Body of pancreas (tissue), 4 donors: ENCODE data around the gene CLIP4. TPM values are rescaled to one million over a fixed set of nuclear protein-coding genes. Genes with fewer than 3 reads are reported as not detected.

Experiments used
- ATAC-seq: fragments of 150-250 bp; one replicate; pipeline ENCODE4 v1.9.1; 2016
- DNase-seq, 4 donors: peaks; one replicate each; pipeline ENCODE4 v3.0.0-alpha.2; 2019
- H3K27ac ChIP-seq, 4 donors: fragments of 200-600 bp; sonication (generic); 1 replicate in 3 of 4; 2 replicates in 1 of 4; pipeline versions ENCODE4 v1.5.1 to v1.6.1; 2016 to 2019; ENCODE audit warnings: mild to moderate bottlenecking in 1 of 4, mixed read lengths in 1 of 4, moderate library complexity in 1 of 4
- H3K27me3 ChIP-seq, 2 donors: fragments of 200-600 bp; sonication (generic); one replicate each; pipeline ENCODE4 v1.6.0; 2016; ENCODE audit warnings: mild to moderate bottlenecking in 1 of 2
- H3K36me3 ChIP-seq, 2 donors: fragments of 200-600 bp; sonication (generic); replicated peaks in 1 of 2; 2 replicates each; pipeline ENCODE4 v1.5.1; 2016; ENCODE audit warnings: low read depth in 2 of 2; ENCODE audit not compliant: insufficient read depth in 1 of 2
- H3K4me1 ChIP-seq: fragments of 200-600 bp; sonication (generic); one replicate; pipeline ENCODE4 v1.6.0; 2016
- H3K4me3 ChIP-seq, 2 donors: fragments of 200-600 bp; sonication (generic); 1 replicate in 1 of 2; 2 replicates in 1 of 2; pipeline ENCODE4 v1.5.1; 2016 to 2019
- H3K9me3 ChIP-seq, 3 donors: fragments of 200-600 bp; sonication (generic); 1 replicate in 2 of 3; 2 replicates in 1 of 3; pipeline ENCODE4 v1.5.1; 2016
- POLR2A ChIP-seq, 3 donors: fragments of 450-650 bp; IDR thresholded peaks; one replicate each; pipeline ENCODE4 v1.6.1; 2016; ENCODE audit warnings: antibody characterized with exemption in 3 of 3, mild to moderate bottlenecking in 2 of 3
- WGBS, 2 donors: methylation state at CpG; one replicate each; pipeline ENCODE4 v1.1.5; 2017; 5-methylcytosine and 5-hydroxymethylcytosine counted together
- intact Hi-C: fragments of 100-400 bp; cut with DNase I; formaldehyde crosslinking; loops from one replicate; pipeline ENCODE4 v1.15.1; 2023
- total RNA-seq, 2 donors: library from RNA; depleted of rRNA; stranded (reverse); fragments of >200 nt; gene quantifications; one replicate each; pipeline ENCODE4 v1.1.0, GENCODE V29; 2016
- TF ChIP-seq, protein P1 (sequence below), 7 experiments: fragments of 450-650 bp in 4 of 7; fragments of 200-600 bp in 3 of 7; sonication (generic) in 3 of 7; IDR thresholded peaks; one replicate each; pipeline ENCODE4 v1.5.1; 2016 to 2019; ENCODE audit warnings: antibody characterized with exemption in 7 of 7

CLIP4 gene
- total RNA-seq, 2 donors from 2014 or later, result 17.5 to 19.7 TPM

GRCh38 chr2:29184531-29184930, 69.3 kb downstream of the CLIP4 start:
- 90 to 94% methylated on average over 6 of the region's 6 CpGs for WGBS, 2 donors
- Histone ChIP-seq H3K4me3 (no peak overlapping the region), H3K9me3 (no peaks in the 10 kb centered on the region), H3K27me3 (no peaks in the 10 kb centered on the region), H3K4me1 (no peaks in the 10 kb centered on the region), H3K27ac (no peak overlapping the region), H3K36me3 (no peaks in the 10 kb centered on the region)
- DNase-seq (no peak), ATAC-seq (no peak)
- TF ChIP-seq, protein P1, sequence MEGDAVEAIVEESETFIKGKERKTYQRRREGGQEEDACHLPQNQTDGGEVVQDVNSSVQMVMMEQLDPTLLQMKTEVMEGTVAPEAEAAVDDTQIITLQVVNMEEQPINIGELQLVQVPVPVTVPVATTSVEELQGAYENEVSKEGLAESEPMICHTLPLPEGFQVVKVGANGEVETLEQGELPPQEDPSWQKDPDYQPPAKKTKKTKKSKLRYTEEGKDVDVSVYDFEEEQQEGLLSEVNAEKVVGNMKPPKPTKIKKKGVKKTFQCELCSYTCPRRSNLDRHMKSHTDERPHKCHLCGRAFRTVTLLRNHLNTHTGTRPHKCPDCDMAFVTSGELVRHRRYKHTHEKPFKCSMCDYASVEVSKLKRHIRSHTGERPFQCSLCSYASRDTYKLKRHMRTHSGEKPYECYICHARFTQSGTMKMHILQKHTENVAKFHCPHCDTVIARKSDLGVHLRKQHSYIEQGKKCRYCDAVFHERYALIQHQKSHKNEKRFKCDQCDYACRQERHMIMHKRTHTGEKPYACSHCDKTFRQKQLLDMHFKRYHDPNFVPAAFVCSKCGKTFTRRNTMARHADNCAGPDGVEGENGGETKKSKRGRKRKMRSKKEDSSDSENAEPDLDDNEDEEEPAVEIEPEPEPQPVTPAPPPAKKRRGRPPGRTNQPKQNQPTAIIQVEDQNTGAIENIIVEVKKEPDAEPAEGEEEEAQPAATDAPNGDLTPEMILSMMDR (IDR thresholded peaks at IDR 0.05), result no peak
- no peak for TF ChIP-seq POLR2A (IDR thresholded peaks at IDR 0.05)
- intact Hi-C loops, result no loop called here

DNA sequence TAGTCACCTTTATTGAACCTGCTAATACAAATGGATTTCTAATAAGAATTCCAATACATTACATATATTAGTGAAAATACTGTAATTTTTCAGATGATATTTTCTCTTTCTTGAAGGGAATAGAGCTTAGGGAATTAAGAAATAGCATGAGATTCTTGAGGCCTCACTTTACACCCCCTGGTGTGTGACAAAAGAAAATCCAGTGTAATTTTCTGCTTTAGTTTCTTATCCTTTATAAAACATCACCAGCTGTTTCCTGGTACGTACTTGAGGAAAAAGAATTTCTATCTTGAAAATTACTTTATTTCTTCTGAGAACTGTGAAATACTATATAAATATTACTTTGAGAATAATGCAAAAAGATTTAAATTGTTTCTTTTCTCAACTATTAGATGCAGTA, 71.6 kb downstream of the CLIP4 start:
- no peak for ATAC-seq
- TF ChIP-seq, protein P1 (IDR thresholded peaks at IDR 0.05), result no peak
- no peak for TF ChIP-seq POLR2A (IDR thresholded peaks at IDR 0.05)
- Histone ChIP-seq H3K4me1 (no peaks in the 10 kb centered on the region), H3K27me3 (no peaks in the 10 kb centered on the region), H3K27ac (no peak overlapping the region), H3K4me3 (no peak overlapping the region), H3K9me3 (no peaks in the 10 kb centered on the region), H3K36me3 (no peaks in the 10 kb centered on the region)
- 86 to 96% methylated on average over 1 of the region's 1 CpG for WGBS, 2 donors
- intact Hi-C loops, result no loop called here
- no peak for DNase-seq

DNA sequence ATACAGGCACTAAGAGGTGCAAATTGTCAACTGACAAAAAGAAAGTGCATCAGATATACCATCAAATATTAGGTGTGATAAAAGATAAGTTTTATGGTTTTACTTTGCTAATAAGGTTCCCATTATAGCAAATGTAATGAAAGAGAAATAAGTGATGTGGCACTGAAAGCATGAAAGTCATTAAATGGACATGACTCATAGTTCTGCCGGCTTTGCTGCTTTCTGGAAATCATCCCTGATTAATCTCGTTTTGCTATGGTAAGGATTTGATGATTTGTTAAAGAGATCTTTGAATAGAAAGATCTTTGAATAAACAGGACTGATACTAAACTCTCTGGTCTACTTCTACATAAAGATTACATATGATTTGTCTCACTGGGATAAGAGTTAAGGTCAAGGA, 72.7 kb downstream of the CLIP4 start:
- Histone ChIP-seq H3K9me3 (no peaks in the 10 kb centered on the region), H3K27ac (no peak overlapping the region), H3K4me3 (no peak overlapping the region), H3K36me3 (no peaks in the 10 kb centered on the region), H3K27me3 (no peaks in the 10 kb centered on the region), H3K4me1 (no peaks in the 10 kb centered on the region)
- TF ChIP-seq POLR2A (IDR thresholded peaks at IDR 0.05), result no peak
- TF ChIP-seq, protein P1 (IDR thresholded peaks at IDR 0.05), result no peak
- no peak for DNase-seq
- WGBS, 2 donors, result 68 to 70% methylated on average over 2 of the region's 2 CpGs
- no peak for ATAC-seq
- intact Hi-C loops, result no loop called here

GRCh38 chr2:29189052-29189451, 73.8 kb downstream of the CLIP4 start:
- no peaks in the 10 kb centered on the region for H3K4me1 ChIP-seq
- no peak overlapping the region for H3K4me3 ChIP-seq
- ATAC-seq (no peak), DNase-seq (no peak)
- no peaks in the 10 kb centered on the region for H3K9me3 ChIP-seq
- no peaks in the 10 kb centered on the region for H3K36me3 ChIP-seq
- WGBS, 2 donors, result 86 to 91% methylated on average over 5 of the region's 5 CpGs
- intact Hi-C loops, result no loop called here
- H3K27ac ChIP-seq, result no peak overlapping the region
- TF ChIP-seq POLR2A (IDR thresholded peaks at IDR 0.05), result no peak
- no peaks in the 10 kb centered on the region for H3K27me3 ChIP-seq

DNA sequence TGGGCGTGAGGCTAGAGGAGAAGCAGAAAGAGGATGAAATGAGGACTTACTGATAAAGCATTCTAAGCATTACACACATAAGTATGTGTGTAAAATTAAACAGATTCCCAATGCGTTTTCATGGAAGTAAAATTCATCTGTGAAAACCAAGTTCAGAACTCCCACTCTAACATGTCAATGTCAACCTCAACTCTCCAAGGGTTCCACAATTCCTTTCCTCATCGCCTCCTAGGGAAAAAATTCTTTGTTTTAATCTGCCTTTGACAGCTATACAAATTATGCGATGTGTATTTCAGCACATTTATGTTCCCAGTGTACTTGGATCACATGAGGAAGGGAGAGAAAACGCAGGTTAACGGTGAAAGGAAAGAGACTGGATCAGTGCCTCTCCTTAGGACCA, 76.6 kb downstream of the CLIP4 start:
- Histone ChIP-seq H3K27me3 (no peaks in the 10 kb centered on the region), H3K9me3 (no peaks in the 10 kb centered on the region), H3K4me3 (no peak overlapping the region), H3K4me1 (no peaks in the 10 kb centered on the region), H3K36me3 (no peaks in the 10 kb centered on the region), H3K27ac (no peak overlapping the region)
- TF ChIP-seq, protein P1 (IDR thresholded peaks at IDR 0.05), result no peak
- TF ChIP-seq POLR2A (IDR thresholded peaks at IDR 0.05), result no peak
- DNase-seq, result no peak
- intact Hi-C loops, result no loop called here
- no peak for ATAC-seq
- WGBS, 2 donors, result 84 to 86% methylated on average over 6 of the region's 6 CpGs
